Panc1 (cell line): ENCODE measurements around the gene CHST11.

Source experiments
- CTCF ChIP-seq: fragments of 450-650 bp; IDR thresholded peaks from 2 replicates; pipeline ENCODE4 v1.5.1; 2017; ENCODE audit warnings: mild to moderate bottlenecking
- POLR2AphosphoS5 ChIP-seq: IDR thresholded peaks from 2 replicates; pipeline ENCODE4 v1.6.1; 2012; ENCODE audit warnings: mild to moderate bottlenecking, low read depth, low read length, moderate library complexity
- REST ChIP-seq, 2 experiments: IDR thresholded peaks; 2 replicates each; pipeline ENCODE4 v1.6.1; 2011 to 2012; ENCODE audit warnings: low read depth in 2 of 2, control low read depth in 1 of 2, low read length in 1 of 2, mild to moderate bottlenecking in 1 of 2, moderate library complexity in 1 of 2; ENCODE audit not compliant: insufficient read depth in 1 of 2
- SIN3A ChIP-seq: IDR thresholded peaks from 2 replicates; pipeline ENCODE4 v1.6.1; 2012; ENCODE audit warnings: low read depth, mild to moderate bottlenecking, low read length, moderate library complexity, borderline replicate concordance; ENCODE audit not compliant: insufficient read depth
- TCF7L2 ChIP-seq: IDR thresholded peaks from 2 replicates; pipeline ENCODE4 v1.6.1; 2011; ENCODE audit warnings: mild to moderate bottlenecking, low read depth, low read length, inconsistent platforms

GRCh38 chr12:104557488-104558195 lies 100.9 kb downstream of the CHST11 start:
- TF ChIP-seq CTCF (no peak), POLR2AphosphoS5 (no peak), REST (IDR thresholded peaks at IDR 0.05; ENCODE audit: insufficient read depth in 1 of 2, low read depth in 2 of 2, low read length in 1 of 2) (no peak), SIN3A (no peak), TCF7L2 (no peak)
